WTC11 (cell line): ENCODE results near the gene DCUN1D2.
"Not testable (repeated sequence)": the region's sequence is repeated elsewhere in the genome, so short reads cannot be mapped to it uniquely, and the experiment has no call there.

Experiments
- CREM ChIP-seq: sonication (generic); formaldehyde crosslinking; IDR thresholded peaks from 2 replicates; pipeline ENCODE4 v1.8.1; 2022; ENCODE audit warnings: mild to moderate bottlenecking, missing genetic modification reagents, moderate library complexity
- CTCF ChIP-seq: fragments of 200-600 bp; IDR thresholded peaks from 2 replicates; pipeline ENCODE4 v1.8.0; 2022; ENCODE audit warnings: antibody characterized with exemption
- FOXJ3 ChIP-seq: sonication (generic); formaldehyde crosslinking; IDR thresholded peaks from 2 replicates; pipeline ENCODE4 v1.9.0; 2021; ENCODE audit warnings: missing genetic modification reagents, mild to moderate bottlenecking, borderline replicate concordance
- GABPB1 ChIP-seq: sonication (generic); formaldehyde crosslinking; IDR thresholded peaks from 2 replicates; pipeline ENCODE4 v1.8.1; 2023; ENCODE audit warnings: mild to moderate bottlenecking, missing genetic modification reagents
- HMGXB4 ChIP-seq: sonication (generic); formaldehyde crosslinking; IDR thresholded peaks from 2 replicates; pipeline ENCODE4 v1.8.1; 2023; ENCODE audit warnings: mild to moderate bottlenecking, moderate library complexity, missing genetic modification reagents
- IRF2 ChIP-seq: sonication (generic); formaldehyde crosslinking; IDR thresholded peaks from 2 replicates; pipeline ENCODE4 v1.8.0; 2022; ENCODE audit warnings: low read depth, missing genetic modification reagents, borderline replicate concordance
- MYBL2 ChIP-seq: sonication (generic); formaldehyde crosslinking; IDR thresholded peaks from 2 replicates; pipeline ENCODE4 v1.8.1; 2023; ENCODE audit warnings: mild to moderate bottlenecking, moderate library complexity, missing genetic modification reagents
- SP1 ChIP-seq: sonication (generic); formaldehyde crosslinking; conservative IDR thresholded peaks from 2 replicates; pipeline ENCODE4 v1.8.1; 2022; ENCODE audit warnings: missing genetic modification reagents
- TCF7 ChIP-seq: sonication (generic); formaldehyde crosslinking; IDR thresholded peaks from 2 replicates; pipeline ENCODE4 v1.8.0; 2022; ENCODE audit warnings: mild to moderate bottlenecking, low read depth, missing genetic modification reagents, moderate library complexity
- TP53 ChIP-seq: sonication (generic); formaldehyde crosslinking; IDR thresholded peaks from 2 replicates; pipeline ENCODE4 v1.8.1; 2023; ENCODE audit warnings: mild to moderate bottlenecking, missing genetic modification reagents
- ZNF232 ChIP-seq: sonication (generic); formaldehyde crosslinking; IDR thresholded peaks from 2 replicates; pipeline ENCODE4 v1.8.0; 2022; ENCODE audit warnings: mild to moderate bottlenecking, missing genetic modification reagents
- ZNF317 ChIP-seq: sonication (generic); formaldehyde crosslinking; IDR thresholded peaks from 2 replicates; pipeline ENCODE4 v1.8.1; 2023; ENCODE audit warnings: low read depth, mild to moderate bottlenecking, moderate library complexity, missing genetic modification reagents, borderline replicate concordance
- TF ChIP-seq, protein P1 (sequence below): sonication (generic); formaldehyde crosslinking; IDR thresholded peaks from 2 replicates; pipeline ENCODE4 v1.8.1; 2023; ENCODE audit warnings: mild to moderate bottlenecking, missing genetic modification reagents, borderline replicate concordance
- TF ChIP-seq, protein P2 (sequence below): sonication (generic); formaldehyde crosslinking; IDR thresholded peaks from 2 replicates; pipeline ENCODE4 v1.8.0; 2023; ENCODE audit warnings: missing genetic modification reagents

DNA sequence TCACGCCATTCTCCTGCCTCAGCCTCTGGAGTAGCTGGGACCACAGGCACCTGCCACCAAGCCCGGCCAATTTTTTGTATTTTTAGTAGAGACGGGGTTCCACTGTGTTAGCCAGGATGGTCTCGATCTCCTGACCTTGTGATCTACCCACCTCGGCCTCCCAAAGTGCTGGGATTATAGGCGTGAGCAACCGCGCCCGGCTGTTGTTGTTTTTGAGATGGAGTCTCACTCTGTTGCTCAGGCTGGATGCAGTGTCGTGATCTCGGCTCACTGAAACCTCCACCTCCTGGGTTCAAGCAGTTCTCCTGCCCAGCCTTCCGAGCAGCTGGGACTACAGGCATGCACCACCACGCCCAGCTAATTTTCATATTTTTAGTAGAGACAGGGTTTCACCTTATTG, 31.9 kb upstream of the DCUN1D2 start:
- TF ChIP-seq MYBL2 (CRISPR knock-in tag); SP1 (CRISPR knock-in tag); FOXJ3; HMGXB4 (CRISPR knock-in tag); CTCF; TP53 (CRISPR knock-in tag); ZNF317 (CRISPR knock-in tag); CREM (CRISPR knock-in tag); ZNF232 (CRISPR knock-in tag); TCF7; IRF2 (CRISPR knock-in tag); GABPB1: not testable (repeated sequence)
- TF ChIP-seq, protein P1, sequence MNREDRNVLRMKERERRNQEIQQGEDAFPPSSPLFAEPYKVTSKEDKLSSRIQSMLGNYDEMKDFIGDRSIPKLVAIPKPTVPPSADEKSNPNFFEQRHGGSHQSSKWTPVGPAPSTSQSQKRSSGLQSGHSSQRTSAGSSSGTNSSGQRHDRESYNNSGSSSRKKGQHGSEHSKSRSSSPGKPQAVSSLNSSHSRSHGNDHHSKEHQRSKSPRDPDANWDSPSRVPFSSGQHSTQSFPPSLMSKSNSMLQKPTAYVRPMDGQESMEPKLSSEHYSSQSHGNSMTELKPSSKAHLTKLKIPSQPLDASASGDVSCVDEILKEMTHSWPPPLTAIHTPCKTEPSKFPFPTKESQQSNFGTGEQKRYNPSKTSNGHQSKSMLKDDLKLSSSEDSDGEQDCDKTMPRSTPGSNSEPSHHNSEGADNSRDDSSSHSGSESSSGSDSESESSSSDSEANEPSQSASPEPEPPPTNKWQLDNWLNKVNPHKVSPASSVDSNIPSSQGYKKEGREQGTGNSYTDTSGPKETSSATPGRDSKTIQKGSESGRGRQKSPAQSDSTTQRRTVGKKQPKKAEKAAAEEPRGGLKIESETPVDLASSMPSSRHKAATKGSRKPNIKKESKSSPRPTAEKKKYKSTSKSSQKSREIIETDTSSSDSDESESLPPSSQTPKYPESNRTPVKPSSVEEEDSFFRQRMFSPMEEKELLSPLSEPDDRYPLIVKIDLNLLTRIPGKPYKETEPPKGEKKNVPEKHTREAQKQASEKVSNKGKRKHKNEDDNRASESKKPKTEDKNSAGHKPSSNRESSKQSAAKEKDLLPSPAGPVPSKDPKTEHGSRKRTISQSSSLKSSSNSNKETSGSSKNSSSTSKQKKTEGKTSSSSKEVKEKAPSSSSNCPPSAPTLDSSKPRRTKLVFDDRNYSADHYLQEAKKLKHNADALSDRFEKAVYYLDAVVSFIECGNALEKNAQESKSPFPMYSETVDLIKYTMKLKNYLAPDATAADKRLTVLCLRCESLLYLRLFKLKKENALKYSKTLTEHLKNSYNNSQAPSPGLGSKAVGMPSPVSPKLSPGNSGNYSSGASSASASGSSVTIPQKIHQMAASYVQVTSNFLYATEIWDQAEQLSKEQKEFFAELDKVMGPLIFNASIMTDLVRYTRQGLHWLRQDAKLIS (CRISPR knock-in tag), result not testable (repeated sequence)
- TF ChIP-seq, protein P2, sequence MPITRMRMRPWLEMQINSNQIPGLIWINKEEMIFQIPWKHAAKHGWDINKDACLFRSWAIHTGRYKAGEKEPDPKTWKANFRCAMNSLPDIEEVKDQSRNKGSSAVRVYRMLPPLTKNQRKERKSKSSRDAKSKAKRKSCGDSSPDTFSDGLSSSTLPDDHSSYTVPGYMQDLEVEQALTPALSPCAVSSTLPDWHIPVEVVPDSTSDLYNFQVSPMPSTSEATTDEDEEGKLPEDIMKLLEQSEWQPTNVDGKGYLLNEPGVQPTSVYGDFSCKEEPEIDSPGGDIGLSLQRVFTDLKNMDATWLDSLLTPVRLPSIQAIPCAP (CRISPR knock-in tag), result not testable (repeated sequence)
